Measurements from ENCODE around the gene USH1C.

GRCh38 chr11:17462940-17463339 lies 81.3 kb downstream of the USH1C start:
- TF ChIP-seq ATF3 (IDR thresholded peaks at IDR 0.05) (no peak), GABPA (IDR thresholded peaks at IDR 0.05 in 1 of 2, conservative IDR thresholded peaks at IDR 0.05 in 1 of 2) (no peak), CTCF (IDR thresholded peaks at IDR 0.05; ENCODE audit: low read depth, low read length, missing input control) (no peak), ZBTB33 (IDR thresholded peaks at IDR 0.05) (no peak), TAF1 (conservative IDR thresholded peaks at IDR 0.05) (no peak), JUND (IDR thresholded peaks at IDR 0.05) (no peak)
